IgD-negative memory B cell (primary cell): ENCODE data around the gene KLK1. TPM values are rescaled to one million over a fixed set of nuclear protein-coding genes. Genes with fewer than 3 reads are reported as not detected.
"Not testable (repeated sequence)": the region's sequence is repeated elsewhere in the genome, so short reads cannot be mapped to it uniquely, and the experiment has no call there.

Experiments
- H3K27ac Mint-ChIP-seq, 3 donors: one replicate each; pipeline ENCODE4 v1.8.0; 2020 to 2022; ENCODE audit warnings: mild to moderate bottlenecking in 3 of 3, mixed read lengths in 3 of 3, moderate library complexity in 1 of 3
- H3K27me3 Mint-ChIP-seq: one replicate; pipeline ENCODE4 v1.8.0; 2021; ENCODE audit warnings: mixed read lengths
- H3K36me3 Mint-ChIP-seq: one replicate; pipeline ENCODE4 v1.8.0; 2020; ENCODE audit warnings: mild to moderate bottlenecking, mixed read lengths
- H3K4me1 Mint-ChIP-seq, 3 donors: one replicate each; pipeline ENCODE4 v1.8.0; 2020 to 2022; ENCODE audit warnings: mixed read lengths in 3 of 3, mild to moderate bottlenecking in 1 of 3
- H3K4me3 Mint-ChIP-seq, 4 donors: one replicate each; pipeline ENCODE4 v1.8.0; 2020 to 2022; ENCODE audit warnings: mild to moderate bottlenecking in 4 of 4, mixed read lengths in 4 of 4, moderate library complexity in 3 of 4
- H3K9me3 Mint-ChIP-seq, 3 donors: one replicate each; pipeline ENCODE4 v1.8.0; 2020 to 2021; ENCODE audit warnings: mixed read lengths in 3 of 3, mild to moderate bottlenecking in 1 of 3
- polyA plus RNA-seq: library from polyadenylated mRNA; unstranded; fragments of 300-500 nt; fragmentation: Illumina TruSeq; gene quantifications from one replicate; pipeline ENCODE4 v1.2.3, GENCODE V29; 2021

The KLK1 gene
- polyA plus RNA-seq, 1 donor from 2014 or later = 15.5 TPM

- Mint-ChIP-seq H3K4me3 (no peak overlapping the region), H3K36me3 (peaks cover 5% of the 10 kb centered on the region), H3K27me3 (no peaks in the 10 kb centered on the region), H3K27ac (no peak overlapping the region), H3K9me3 (no peaks in the 10 kb centered on the region), H3K4me1 (peaks cover 7 to 15% (median 11%) of the 10 kb centered on the region in 3 donors)
Observed at GRCh38 chr19:50796128-50796633, 27.4 kb downstream of the KLK1 start.

GRCh38 chr19:50795664-50796073, 27.9 kb downstream of the KLK1 start:
- Mint-ChIP-seq H3K4me3 (no peak overlapping the region), H3K9me3 (no peaks in the 10 kb centered on the region), H3K27ac (no peak overlapping the region), H3K4me1 (peaks cover 7 to 13% (median 11%) of the 10 kb centered on the region in 3 donors), H3K27me3 (no peaks in the 10 kb centered on the region), H3K36me3 (peaks cover 5% of the 10 kb centered on the region)

- Mint-ChIP-seq H3K4me1 (peaks cover 7 to 13% (median 9%) of the 10 kb centered on the region in 3 donors), H3K4me3 (peak overlapping the region in 2 of 4 donors; percentile 41 to 58), H3K27me3 (no peaks in the 10 kb centered on the region), H3K36me3 (peaks cover 2% of the 10 kb centered on the region), H3K9me3 (no peaks in the 10 kb centered on the region), H3K27ac (peak overlapping the region in 2 of 3 donors; percentile 44 to 89)
Observed at GRCh38 chr19:50794876-50795663, 28.5 kb downstream of the KLK1 start.

- peak overlapping the region in 1 of 3 donors; percentile 89 for H3K27ac Mint-ChIP-seq
- H3K27me3 Mint-ChIP-seq = no peaks in the 10 kb centered on the region
- peaks cover 7 to 13% (median 9%) of the 10 kb centered on the region in 3 donors for H3K4me1 Mint-ChIP-seq
- H3K36me3 Mint-ChIP-seq = peaks cover 1% of the 10 kb centered on the region
- no peaks in the 10 kb centered on the region for H3K9me3 Mint-ChIP-seq
- H3K4me3 Mint-ChIP-seq = peak overlapping the region in 2 of 4 donors; percentile 39 to 68
Observed at GRCh38 chr19:50794074-50794875, 29.3 kb downstream of the KLK1 start.

- Mint-ChIP-seq H3K4me1 (peaks cover 7 to 13% (median 9%) of the 10 kb centered on the region in 3 donors), H3K4me3 (peak overlapping the region in 1 of 4 donors; percentile 68), H3K27ac (no peak overlapping the region), H3K36me3 (peaks cover 1% of the 10 kb centered on the region), H3K9me3 (no peaks in the 10 kb centered on the region), H3K27me3 (no peaks in the 10 kb centered on the region)
Observed at GRCh38 chr19:50793558-50794065, 30.0 kb downstream of the KLK1 start.

GRCh38 chr19:50792272-50793250, 31.0 kb downstream of the KLK1 start:
- no peak overlapping the region for H3K4me3 Mint-ChIP-seq
- no peaks in the 10 kb centered on the region for H3K9me3 Mint-ChIP-seq
- no peak overlapping the region for H3K27ac Mint-ChIP-seq
- peaks cover 4% of the 10 kb centered on the region for H3K36me3 Mint-ChIP-seq
- peaks cover 7 to 13% (median 9%) of the 10 kb centered on the region in 3 donors for H3K4me1 Mint-ChIP-seq
- no peaks in the 10 kb centered on the region for H3K27me3 Mint-ChIP-seq

- H3K36me3 Mint-ChIP-seq = peaks cover 4% of the 10 kb centered on the region
- no peak overlapping the region for H3K27ac Mint-ChIP-seq
- no peak overlapping the region for H3K4me3 Mint-ChIP-seq
Observed at GRCh38 chr19:50791594-50792271, 31.9 kb downstream of the KLK1 start.

GRCh38 chr19:50790922-50791467, 32.6 kb downstream of the KLK1 start:
- H3K4me1 Mint-ChIP-seq = peaks cover 7 to 13% (median 9%) of the 10 kb centered on the region in 3 donors
- no peaks in the 10 kb centered on the region for H3K27me3 Mint-ChIP-seq
- no peaks in the 10 kb centered on the region for H3K9me3 Mint-ChIP-seq
- peak overlapping the region in 2 of 4 donors; percentile 4 to 49 for H3K4me3 Mint-ChIP-seq
- peaks cover 4% of the 10 kb centered on the region for H3K36me3 Mint-ChIP-seq
- peak overlapping the region in 2 of 3 donors; percentile 59 to 76 for H3K27ac Mint-ChIP-seq

More at GRCh38 chr19:50791594-50792271, 31.9 kb downstream of the KLK1 start:
- Mint-ChIP-seq H3K9me3 (no peaks in the 10 kb centered on the region), H3K27me3 (no peaks in the 10 kb centered on the region), H3K4me1 (peaks cover 7 to 13% (median 9%) of the 10 kb centered on the region in 3 donors)

- no peaks in the 10 kb centered on the region for H3K27me3 Mint-ChIP-seq
- H3K9me3 Mint-ChIP-seq = no peaks in the 10 kb centered on the region
- H3K27ac Mint-ChIP-seq = peak within 1 kb of the TSS; percentile 53 to 76 (median 59)
- H3K36me3 Mint-ChIP-seq = peaks cover 4% of the 10 kb centered on the region
- peak within 1 kb of the TSS in 2 of 4 donors; percentile 4 to 49 for H3K4me3 Mint-ChIP-seq
- H3K4me1 Mint-ChIP-seq = peaks cover 7 to 13% (median 9%) of the 10 kb centered on the region in 3 donors
Observed at GRCh38 chr19:50790396-50790795, 33.2 kb downstream of the KLK1 start, which contains the start of gene ACP4. Gene ACP4 (plus strand): TSS chr19:50790415. CDS start chr19:50790415, 0 bp downstream.

- peaks cover 0 to 6% (median 5%) of the 10 kb centered on the region in 3 donors for H3K4me1 Mint-ChIP-seq
- no peaks in the 10 kb centered on the region for H3K9me3 Mint-ChIP-seq
- H3K4me3 Mint-ChIP-seq = no peak overlapping the region
- H3K36me3 Mint-ChIP-seq = peaks cover 3% of the 10 kb centered on the region
- peaks cover 15% of the 10 kb centered on the region for H3K27me3 Mint-ChIP-seq
- H3K27ac Mint-ChIP-seq = no peak overlapping the region
Observed at GRCh38 chr19:50785329-50785728, 38.3 kb downstream of the KLK1 start.

GRCh38 chr19:50784710-50785109, 38.9 kb downstream of the KLK1 start:
- peak overlapping the region in 1 of 3 donors; percentile 67 for H3K27ac Mint-ChIP-seq
- peaks cover 0 to 6% (median 5%) of the 10 kb centered on the region in 3 donors for H3K4me1 Mint-ChIP-seq
- H3K9me3 Mint-ChIP-seq = no peaks in the 10 kb centered on the region
- H3K36me3 Mint-ChIP-seq = peaks cover 3% of the 10 kb centered on the region
- peaks cover 21% of the 10 kb centered on the region for H3K27me3 Mint-ChIP-seq
- H3K4me3 Mint-ChIP-seq = no peak overlapping the region

- not testable (repeated sequence) for H3K9me3 Mint-ChIP-seq, H3K36me3 Mint-ChIP-seq, H3K4me1 Mint-ChIP-seq
- H3K4me3 Mint-ChIP-seq = peak overlapping the region in 1 of 4 donors; percentile 33
- H3K27ac Mint-ChIP-seq = peak overlapping the region in 1 of 3 donors; percentile 46
- H3K27me3 Mint-ChIP-seq = peaks cover 30% of the 10 kb centered on the region
Observed at GRCh38 chr19:50783848-50784152, 39.8 kb downstream of the KLK1 start.

GRCh38 chr19:50780753-50781435, 42.7 kb downstream of the KLK1 start:
- Mint-ChIP-seq H3K36me3 (no peaks in the 10 kb centered on the region), H3K4me1 (peaks cover 0 to 6% (median 5%) of the 10 kb centered on the region in 3 donors), H3K4me3 (no peak overlapping the region), H3K27ac (no peak overlapping the region), H3K9me3 (peaks cover 0 to 2% (median 0%) of the 10 kb centered on the region in 3 donors), H3K27me3 (peaks cover 50% of the 10 kb centered on the region)
